NCI-H2107 treated with DMSO at 0.1 percent for 48 hours (cell line): Measurements from ENCODE around the gene DOK3.

Experiments
- DNase-seq: peaks from one replicate; lab custom pipeline; 2025; ENCODE audit not compliant: unreplicated experiment; lab: John Stamatoyannopoulos, UW

DOK3 gene

GRCh38 chr5:177469750-177470525 lies 39.7 kb downstream of the DOK3 start:
- no peak for DNase-seq

- DNase-seq = no peak
Observed at GRCh38 chr5:177468685-177469628, 40.7 kb downstream of the DOK3 start.

- no peak for DNase-seq
Observed at GRCh38 chr5:177468329-177468684, 41.3 kb downstream of the DOK3 start.

GRCh38 chr5:177467436-177467835 lies 42.2 kb downstream of the DOK3 start:
- no peak for DNase-seq

- DNase-seq = no peak
Observed at GRCh38 chr5:177466861-177467260, 42.8 kb downstream of the DOK3 start.

GRCh38 chr5:177465044-177465443 lies 44.6 kb downstream of the DOK3 start:
- no peak for DNase-seq

GRCh38 chr5:177462021-177462670 lies 47.5 kb downstream of the DOK3 start:
- no peak for DNase-seq

- DNase-seq = no peak
Observed at GRCh38 chr5:177459819-177460628, 49.6 kb downstream of the DOK3 start.

GRCh38 chr5:177459357-177459756 lies 50.3 kb downstream of the DOK3 start:
- DNase-seq = no peak

GRCh38 chr5:177458912-177459350 lies 50.7 kb downstream of the DOK3 start:
- DNase-seq = no peak

GRCh38 chr5:177457852-177458681 lies 51.6 kb downstream of the DOK3 start:
- no peak for DNase-seq

GRCh38 chr5:177456976-177457851 lies 52.4 kb downstream of the DOK3 start:
- peak; percentile 21 for DNase-seq

- DNase-seq = no peak
Observed at GRCh38 chr5:177456591-177456964, 53.0 kb downstream of the DOK3 start.

GRCh38 chr5:177455661-177456590 lies 53.7 kb downstream of the DOK3 start:
- DNase-seq = peak; percentile 63

GRCh38 chr5:177455036-177455660 lies 54.5 kb downstream of the DOK3 start:
- peak; percentile 25 for DNase-seq

- DNase-seq = peak; percentile 43
Observed at GRCh38 chr5:177454397-177455035, 55.1 kb downstream of the DOK3 start.

GRCh38 chr5:177453852-177454396 lies 55.7 kb downstream of the DOK3 start:
- no peak for DNase-seq
